Ishikawa (cell line): ENCODE data around the gene CSNK1G1.
A peak's percentile ranks its signal among the peaks of the same experiment; 100 is the strongest.

Experiments used
- CEBPB ChIP-seq: IDR thresholded peaks from 2 replicates; pipeline ENCODE4 v1.6.1; 2012
- CREB1 ChIP-seq: IDR thresholded peaks from 2 replicates; pipeline ENCODE4 v1.6.1; 2012; ENCODE audit warnings: low read depth
- EGR1 ChIP-seq: IDR thresholded peaks from 2 replicates; pipeline ENCODE4 v1.6.1; 2012
- EP300 ChIP-seq: IDR thresholded peaks from 2 replicates; pipeline ENCODE4 v1.6.1; 2012; ENCODE audit warnings: borderline replicate concordance
- FOXM1 ChIP-seq: IDR thresholded peaks from 2 replicates; pipeline ENCODE4 v1.6.1; 2012; ENCODE audit warnings: low read depth, borderline replicate concordance
- MAX ChIP-seq: IDR thresholded peaks from 2 replicates; pipeline ENCODE4 v1.6.1; 2012
- NFIC ChIP-seq: IDR thresholded peaks from 2 replicates; pipeline ENCODE4 v1.6.1; 2012
- RAD21 ChIP-seq: IDR thresholded peaks from 2 replicates; pipeline ENCODE4 v1.6.1; 2012; ENCODE audit warnings: low read depth
- TAF1 ChIP-seq: IDR thresholded peaks from 2 replicates; pipeline ENCODE4 v1.6.1; 2012; ENCODE audit warnings: low read depth, mild to moderate bottlenecking
- TCF12 ChIP-seq: IDR thresholded peaks from 2 replicates; pipeline ENCODE4 v1.6.1; 2012; ENCODE audit warnings: low read depth
- TEAD4 ChIP-seq: IDR thresholded peaks from 2 replicates; pipeline ENCODE4 v1.6.1; 2012
- USF1 ChIP-seq: IDR thresholded peaks from 2 replicates; pipeline ENCODE4 v1.6.1; 2012
- YY1 ChIP-seq: IDR thresholded peaks from 2 replicates; pipeline ENCODE4 v1.6.1; 2012; ENCODE audit warnings: low read depth
- ZBTB7A ChIP-seq: IDR thresholded peaks from 2 replicates; pipeline ENCODE4 v1.6.1; 2012; ENCODE audit warnings: low read depth
- TF ChIP-seq, protein P1 (sequence below): IDR thresholded peaks from 2 replicates; pipeline ENCODE4 v1.6.1; 2012; ENCODE audit warnings: low read depth, mild to moderate bottlenecking

Gene CSNK1G1

GRCh38 chr15:64355348-64355943, 527 bp downstream of the CSNK1G1 start:
- no peak for TF ChIP-seq MAX
- TF ChIP-seq, protein P1, sequence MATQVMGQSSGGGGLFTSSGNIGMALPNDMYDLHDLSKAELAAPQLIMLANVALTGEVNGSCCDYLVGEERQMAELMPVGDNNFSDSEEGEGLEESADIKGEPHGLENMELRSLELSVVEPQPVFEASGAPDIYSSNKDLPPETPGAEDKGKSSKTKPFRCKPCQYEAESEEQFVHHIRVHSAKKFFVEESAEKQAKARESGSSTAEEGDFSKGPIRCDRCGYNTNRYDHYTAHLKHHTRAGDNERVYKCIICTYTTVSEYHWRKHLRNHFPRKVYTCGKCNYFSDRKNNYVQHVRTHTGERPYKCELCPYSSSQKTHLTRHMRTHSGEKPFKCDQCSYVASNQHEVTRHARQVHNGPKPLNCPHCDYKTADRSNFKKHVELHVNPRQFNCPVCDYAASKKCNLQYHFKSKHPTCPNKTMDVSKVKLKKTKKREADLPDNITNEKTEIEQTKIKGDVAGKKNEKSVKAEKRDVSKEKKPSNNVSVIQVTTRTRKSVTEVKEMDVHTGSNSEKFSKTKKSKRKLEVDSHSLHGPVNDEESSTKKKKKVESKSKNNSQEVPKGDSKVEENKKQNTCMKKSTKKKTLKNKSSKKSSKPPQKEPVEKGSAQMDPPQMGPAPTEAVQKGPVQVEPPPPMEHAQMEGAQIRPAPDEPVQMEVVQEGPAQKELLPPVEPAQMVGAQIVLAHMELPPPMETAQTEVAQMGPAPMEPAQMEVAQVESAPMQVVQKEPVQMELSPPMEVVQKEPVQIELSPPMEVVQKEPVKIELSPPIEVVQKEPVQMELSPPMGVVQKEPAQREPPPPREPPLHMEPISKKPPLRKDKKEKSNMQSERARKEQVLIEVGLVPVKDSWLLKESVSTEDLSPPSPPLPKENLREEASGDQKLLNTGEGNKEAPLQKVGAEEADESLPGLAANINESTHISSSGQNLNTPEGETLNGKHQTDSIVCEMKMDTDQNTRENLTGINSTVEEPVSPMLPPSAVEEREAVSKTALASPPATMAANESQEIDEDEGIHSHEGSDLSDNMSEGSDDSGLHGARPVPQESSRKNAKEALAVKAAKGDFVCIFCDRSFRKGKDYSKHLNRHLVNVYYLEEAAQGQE = no peak
- TF ChIP-seq YY1 = no peak
- no peak for TF ChIP-seq NFIC
- no peak for TF ChIP-seq TEAD4
- peak; percentile 47; the same call in 1 of the 2 replicates for TF ChIP-seq EGR1
- no peak for TF ChIP-seq ZBTB7A
- TF ChIP-seq USF1 = no peak
- no peak for TF ChIP-seq EP300
- TF ChIP-seq TAF1 = 0 out of 2 replicates have a peak, but pooled peaks have one; percentile 17
- no peak for TF ChIP-seq CREB1

- TF ChIP-seq TCF12 (no peak), USF1 (no peak), TEAD4 (no peak), RAD21 (no peak), EGR1 (no peak), YY1 (no peak), FOXM1 (no peak), MAX (no peak), ZBTB7A (no peak), TAF1 (no peak), CREB1 (no peak)
- TF ChIP-seq, protein P1 = no peak
Observed at GRCh38 chr15:64354688-64355344, 1.2 kb downstream of the CSNK1G1 start.

GRCh38 chr15:64351265-64351664, 4.7 kb downstream of the CSNK1G1 start:
- TF ChIP-seq TAF1 = no peak
- no peak for TF ChIP-seq YY1
- no peak for TF ChIP-seq EGR1
- TF ChIP-seq NFIC = no peak
- no peak for TF ChIP-seq CEBPB
- TF ChIP-seq FOXM1 = no peak
- no peak for TF ChIP-seq RAD21
- TF ChIP-seq, protein P1 = no peak
- no peak for TF ChIP-seq ZBTB7A
- no peak for TF ChIP-seq TEAD4
- no peak for TF ChIP-seq EP300
- TF ChIP-seq TCF12 = no peak
- no peak for TF ChIP-seq USF1
- TF ChIP-seq CREB1 = no peak
- TF ChIP-seq MAX = no peak

- TF ChIP-seq NFIC = no peak
- TF ChIP-seq FOXM1 = no peak
- no peak for TF ChIP-seq YY1
- TF ChIP-seq ZBTB7A = no peak
- TF ChIP-seq TCF12 = no peak
- TF ChIP-seq TEAD4 = no peak
- no peak for TF ChIP-seq EP300
- no peak for TF ChIP-seq TAF1
- no peak for TF ChIP-seq USF1
- TF ChIP-seq RAD21 = no peak
- no peak for TF ChIP-seq CREB1
- no peak for TF ChIP-seq MAX
- no peak for TF ChIP-seq CEBPB
- TF ChIP-seq, protein P1 = no peak
- no peak for TF ChIP-seq EGR1
Observed at GRCh38 chr15:64349375-64349774, 6.6 kb downstream of the CSNK1G1 start.
